ENCODE data around the gene HECTD2. TPM values are rescaled to one million over a fixed set of nuclear protein-coding genes. Genes with fewer than 3 reads are reported as not detected.

The HECTD2 gene
- total RNA-seq, 1 experiment from 2014 or later: 11.5 TPM

- Histone ChIP-seq H3K4me3 (ENCODE audit: low read depth in 2 of 2, low read length in 2 of 2) (no peak overlapping the region), H3K27me3 (ENCODE audit: control insufficient read depth, insufficient read depth, low read length) (no peaks in the 10 kb centered on the region), H3K36me3 (ENCODE audit: control insufficient read depth, insufficient read depth, low read length) (0 out of 2 replicates have a peak, but pooled peaks cover 4% of the 10 kb centered on the region), H3K4me1 (ENCODE audit: control insufficient read depth, insufficient read depth, low read length) (no peaks in the 10 kb centered on the region), H3K27ac (ENCODE audit: low read length) (no peak overlapping the region), H3K9me3 (ENCODE audit: control insufficient read depth, insufficient read depth, low read depth, low read length) (no peaks in the 10 kb centered on the region)
- intact Hi-C loops (cut with micrococcal nuclease; ENCODE audit: unreplicated experiment) (no loop called here), in situ Hi-C loops (cut with HindIII; ENCODE audit: low pct_unique_long_range_greater_than_20kb, low sequenced_read_pairs) (no loop called here)
- TF ChIP-seq POLR2AphosphoS5 (IDR thresholded peaks at IDR 0.05; ENCODE audit: low read depth, low read length) (no peak), REST (IDR thresholded peaks at IDR 0.05; ENCODE audit: insufficient read depth in 1 of 2, low read depth in 2 of 2, low read length in 1 of 2) (no peak), TCF7L2 (IDR thresholded peaks at IDR 0.05; ENCODE audit: low read depth, low read length) (no peak), SIN3A (IDR thresholded peaks at IDR 0.05; ENCODE audit: borderline replicate concordance, insufficient read depth, low read depth, low read length) (no peak), CTCF (IDR thresholded peaks at IDR 0.05) (no peak)
- ATAC-seq (no peak), DNase-seq (ENCODE audit: low read depth, low spot score) (no peak)
- BruUV-seq (replicated peaks): no TSS peak
- CTCF ChIA-PET: no interaction called here
- POLR2A ChIA-PET: no interaction called here
These were observed 57.0 kb downstream of the HECTD2 start for GRCh38 chr10:91467114-91467513.

- Histone ChIP-seq H3K27me3 (ENCODE audit: control insufficient read depth, insufficient read depth, low read length) (no peaks in the 10 kb centered on the region), H3K9me3 (ENCODE audit: control insufficient read depth, insufficient read depth, low read depth, low read length) (no peaks in the 10 kb centered on the region), H3K36me3 (ENCODE audit: control insufficient read depth, insufficient read depth, low read length) (no peaks in the 10 kb centered on the region), H3K4me3 (ENCODE audit: low read depth in 2 of 2, low read length in 2 of 2) (no peak overlapping the region), H3K4me1 (ENCODE audit: control insufficient read depth, insufficient read depth, low read length) (no peaks in the 10 kb centered on the region), H3K27ac (ENCODE audit: low read length) (no peak overlapping the region)
- DNase-seq (ENCODE audit: low read depth, low spot score) (no peak), ATAC-seq (no peak)
- CTCF ChIA-PET: no interaction called here
- no peak for TF ChIP-seq POLR2AphosphoS5 (IDR thresholded peaks at IDR 0.05; ENCODE audit: low read depth, low read length)
- TF ChIP-seq CTCF (IDR thresholded peaks at IDR 0.05): no peak
- TF ChIP-seq TCF7L2 (IDR thresholded peaks at IDR 0.05; ENCODE audit: low read depth, low read length): no peak
- TF ChIP-seq REST (IDR thresholded peaks at IDR 0.05; ENCODE audit: insufficient read depth in 1 of 2, low read depth in 2 of 2, low read length in 1 of 2): no peak
- in situ Hi-C loops (cut with HindIII; ENCODE audit: low pct_unique_long_range_greater_than_20kb, low sequenced_read_pairs) (no loop called here), intact Hi-C loops (cut with micrococcal nuclease; ENCODE audit: unreplicated experiment) (no loop called here)
- POLR2A ChIA-PET: no interaction called here
- no TSS peak for BruUV-seq (replicated peaks)
These were observed 61.5 kb downstream of the HECTD2 start for GRCh38 chr10:91471602-91472001.
